ENCODE measurements around the gene FANCM.

Gene FANCM

GRCh38 chr14:45246691-45247090, 111.0 kb downstream of the FANCM start:
- DNase-seq, result peak; percentile 61

GRCh38 chr14:45247427-45247826, 111.7 kb downstream of the FANCM start:
- DNase-seq, result no peak

GRCh38 chr14:45249856-45250575, 114.3 kb downstream of the FANCM start:
- DNase-seq, result peak; percentile 48

Data from activated CD4-positive, alpha-beta T cell treated with anti-CD3 and anti-CD28 coated beads, Interleukin-2, amount 50 U/mL, for 16 hours (primary cell).